Fibroblast of lung (primary cell): ENCODE measurements around the gene WNT10A. TPM values are rescaled to one million over a fixed set of nuclear protein-coding genes. Genes with fewer than 3 reads are reported as not detected.

Experiments used
- DNase-seq, 2 donors: peaks; one replicate each; pipeline versions ENCODE4 v3.0.0 to v3.0.0-alpha.2; 2010; ENCODE audit warnings: low read depth in 2 of 2
- H2AFZ ChIP-seq: 2 replicates; pipeline ENCODE4 v1.5.1; 2012; ENCODE audit warnings: low read length, control low read depth, inconsistent platforms
- H3K27ac ChIP-seq: 2 replicates; pipeline ENCODE4 v1.5.1; 2011; ENCODE audit warnings: low read length, control low read depth; ENCODE audit not compliant: insufficient read depth
- H3K27me3 ChIP-seq: 2 replicates; pipeline ENCODE4 v1.5.1; 2011; ENCODE audit warnings: mild to moderate bottlenecking, low read length; ENCODE audit not compliant: control insufficient read depth, insufficient read depth
- H3K36me3 ChIP-seq: 2 replicates; pipeline ENCODE4 v1.5.1; 2011; ENCODE audit warnings: low read length; ENCODE audit not compliant: control insufficient read depth, insufficient read depth
- H3K4me1 ChIP-seq: 2 replicates; pipeline ENCODE4 v1.5.1; 2011; ENCODE audit warnings: low read length; ENCODE audit not compliant: control insufficient read depth, insufficient read depth; ENCODE audit errors: extremely low read depth
- H3K4me2 ChIP-seq: 2 replicates; pipeline ENCODE4 v1.5.1; 2011; ENCODE audit warnings: low read length, control low read depth; ENCODE audit not compliant: insufficient read depth; ENCODE audit errors: extremely low read depth
- H3K4me3 ChIP-seq, 4 experiments: fragments of 200-600 bp in 1 of 4; sonication (generic) in 1 of 4; replicated peaks in 1 of 4; 2 replicates each; pipeline ENCODE4 v1.5.1; 2011 to 2016; ENCODE audit warnings: low read length in 4 of 4, low read depth in 3 of 4, mild to moderate bottlenecking in 3 of 4, control low read depth in 2 of 4, inconsistent platforms in 1 of 4, mixed read lengths in 1 of 4; ENCODE audit not compliant: insufficient read depth in 1 of 4; ENCODE audit errors: control extremely low read depth in 1 of 4
- H3K79me2 ChIP-seq: 2 replicates; pipeline ENCODE4 v1.5.1; 2012; ENCODE audit warnings: mild to moderate bottlenecking, low read length, inconsistent platforms; ENCODE audit not compliant: control insufficient read depth, insufficient read depth
- H3K9ac ChIP-seq: 2 replicates; pipeline ENCODE4 v1.5.1; 2011; ENCODE audit warnings: mild to moderate bottlenecking, low read length, control low read depth; ENCODE audit not compliant: insufficient read depth
- H3K9me3 ChIP-seq: 2 replicates; pipeline ENCODE4 v1.5.1; 2012; ENCODE audit warnings: low read depth, low read length; ENCODE audit not compliant: control insufficient read depth, insufficient read depth
- H4K20me1 ChIP-seq: 2 replicates; pipeline ENCODE4 v1.5.1; 2011; ENCODE audit warnings: low read length; ENCODE audit not compliant: control insufficient read depth, insufficient read depth; ENCODE audit errors: extremely low read depth
- EZH2 ChIP-seq: IDR thresholded peaks from 2 replicates; pipeline ENCODE4 v1.5.1; 2012; ENCODE audit warnings: low read length, control low read depth, mild to moderate bottlenecking; ENCODE audit errors: missing control alignments
- polyA plus RNA-seq, 2 donors: library from polyadenylated mRNA; depleted of rRNA in 1 of 2; stranded (reverse) in 1 of 2; unstranded in 1 of 2; fragments of >200 nt; gene quantifications; 2 replicates each; pipeline ENCODE4 v1.2.1, GENCODE V29; 2011 to 2012; ENCODE audit warnings: missing spikeins in 1 of 2
- total RNA-seq: library from RNA; depleted of rRNA; stranded (reverse); fragments of >200 nt; gene quantifications from 2 replicates; pipeline ENCODE4 v1.2.1, GENCODE V29; 2014
- TF ChIP-seq, protein P1 (sequence below), 2 donors: IDR thresholded peaks in 1 of 2; conservative IDR thresholded peaks in 1 of 2; 1 replicate in 1 of 2; 2 replicates in 1 of 2; pipeline ENCODE4 v1.5.1; 2011 to 2012; ENCODE audit warnings: low read length in 2 of 2, control low read depth in 1 of 2, inconsistent platforms in 1 of 2, low read depth in 1 of 2, mild to moderate bottlenecking in 1 of 2

WNT10A gene
- total and polyA plus RNA-seq, 2 donors (not counting 1 experiment from before 2014, with no cell fraction given) = not detected

GRCh38 chr2:218852911-218853667, 27.6 kb upstream of the WNT10A start:
- H3K9me3 ChIP-seq = no peaks in the 10 kb centered on the region

DNA sequence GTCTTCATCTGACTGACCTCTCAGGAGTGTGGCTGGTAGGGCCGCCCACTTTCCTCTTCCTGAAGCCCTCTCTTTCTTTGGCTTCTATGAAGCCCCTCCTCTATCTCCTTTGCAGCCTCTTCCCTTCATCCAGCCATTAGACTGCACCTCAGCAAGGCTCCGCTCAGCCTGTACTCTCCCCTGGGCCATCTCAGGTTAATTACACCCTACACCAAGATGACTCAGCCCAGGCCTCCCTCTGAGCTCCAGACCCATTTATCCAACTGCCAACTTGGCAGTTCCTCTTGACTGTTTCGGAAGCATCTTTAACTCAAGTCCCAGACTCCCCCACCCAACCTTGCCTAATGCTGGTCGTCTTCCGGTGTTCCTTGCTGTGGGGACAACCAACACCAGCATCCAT, 26.9 kb upstream of the WNT10A start:
- Histone ChIP-seq H3K4me1 (no peaks in the 10 kb centered on the region), H3K4me2 (no peak overlapping the region)
- peak in 1 of 2 donors; percentile 72 for DNase-seq

More at GRCh38 chr2:218852911-218853667, 27.6 kb upstream of the WNT10A start:
- H3K4me1 ChIP-seq = no peaks in the 10 kb centered on the region
- H2AFZ ChIP-seq = no peak overlapping the region
- H3K4me2 ChIP-seq = no peak overlapping the region
- DNase-seq = peak; percentile 54 to 62
- no peak overlapping the region for H3K9ac ChIP-seq
- H3K27ac ChIP-seq = no peak overlapping the region
- H3K36me3 ChIP-seq = no peaks in the 10 kb centered on the region
- no peaks in the 10 kb centered on the region for H3K79me2 ChIP-seq
- H4K20me1 ChIP-seq = no peaks in the 10 kb centered on the region
- TF ChIP-seq, protein P1, sequence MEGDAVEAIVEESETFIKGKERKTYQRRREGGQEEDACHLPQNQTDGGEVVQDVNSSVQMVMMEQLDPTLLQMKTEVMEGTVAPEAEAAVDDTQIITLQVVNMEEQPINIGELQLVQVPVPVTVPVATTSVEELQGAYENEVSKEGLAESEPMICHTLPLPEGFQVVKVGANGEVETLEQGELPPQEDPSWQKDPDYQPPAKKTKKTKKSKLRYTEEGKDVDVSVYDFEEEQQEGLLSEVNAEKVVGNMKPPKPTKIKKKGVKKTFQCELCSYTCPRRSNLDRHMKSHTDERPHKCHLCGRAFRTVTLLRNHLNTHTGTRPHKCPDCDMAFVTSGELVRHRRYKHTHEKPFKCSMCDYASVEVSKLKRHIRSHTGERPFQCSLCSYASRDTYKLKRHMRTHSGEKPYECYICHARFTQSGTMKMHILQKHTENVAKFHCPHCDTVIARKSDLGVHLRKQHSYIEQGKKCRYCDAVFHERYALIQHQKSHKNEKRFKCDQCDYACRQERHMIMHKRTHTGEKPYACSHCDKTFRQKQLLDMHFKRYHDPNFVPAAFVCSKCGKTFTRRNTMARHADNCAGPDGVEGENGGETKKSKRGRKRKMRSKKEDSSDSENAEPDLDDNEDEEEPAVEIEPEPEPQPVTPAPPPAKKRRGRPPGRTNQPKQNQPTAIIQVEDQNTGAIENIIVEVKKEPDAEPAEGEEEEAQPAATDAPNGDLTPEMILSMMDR (conservative IDR thresholded peaks at IDR 0.05 in 1 of 2, IDR thresholded peaks at IDR 0.05 in 1 of 2; ENCODE audit: low read depth in 1 of 2, low read length in 2 of 2) = peak; percentile 77 to 82
- no peak for TF ChIP-seq EZH2
- no peak overlapping the region for H3K4me3 ChIP-seq
- peaks cover 31% of the 10 kb centered on the region for H3K27me3 ChIP-seq

DNA sequence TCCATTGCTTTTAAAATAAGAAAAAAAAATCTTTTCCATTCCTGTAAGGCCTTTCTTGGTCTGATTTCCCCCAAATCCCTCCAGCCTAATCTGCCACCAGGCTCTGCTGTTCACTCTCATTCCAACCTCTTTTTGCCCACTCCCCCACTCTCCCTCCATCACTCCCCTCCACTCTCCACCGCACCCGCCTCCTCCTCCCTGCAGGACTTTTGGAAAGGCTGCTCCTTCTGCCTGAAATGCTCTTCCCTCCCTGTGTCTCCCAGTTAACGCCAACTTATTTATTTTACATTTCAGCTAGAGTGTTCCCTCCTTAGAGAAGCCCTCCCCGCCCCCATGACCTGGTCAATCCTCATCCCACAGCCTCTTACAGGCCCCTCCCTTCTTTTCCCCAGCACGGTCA, 25.8 kb upstream of the WNT10A start:
- H2AFZ ChIP-seq = no peak overlapping the region
- H3K4me2 ChIP-seq = no peak overlapping the region
- no peaks in the 10 kb centered on the region for H4K20me1 ChIP-seq
- H3K27ac ChIP-seq = no peak overlapping the region
- H3K4me3 ChIP-seq = no peak overlapping the region
- TF ChIP-seq, protein P1 (conservative IDR thresholded peaks at IDR 0.05 in 1 of 2, IDR thresholded peaks at IDR 0.05 in 1 of 2; ENCODE audit: low read depth in 1 of 2, low read length in 2 of 2) = no peak
- no peak for TF ChIP-seq EZH2
- no peaks in the 10 kb centered on the region for H3K79me2 ChIP-seq
- H3K4me1 ChIP-seq = no peaks in the 10 kb centered on the region
- DNase-seq = no peak
- H3K9me3 ChIP-seq = no peaks in the 10 kb centered on the region
- no peaks in the 10 kb centered on the region for H3K36me3 ChIP-seq
- peaks cover 46% of the 10 kb centered on the region for H3K27me3 ChIP-seq
- no peak overlapping the region for H3K9ac ChIP-seq

More for the DNA sequence above, 26.9 kb upstream of the WNT10A start:
- Histone ChIP-seq H3K36me3 (no peaks in the 10 kb centered on the region), H3K27me3 (peaks cover 38% of the 10 kb centered on the region), H2AFZ (no peak overlapping the region), H3K27ac (no peak overlapping the region), H3K4me3 (no peak overlapping the region), H3K79me2 (no peaks in the 10 kb centered on the region), H3K9me3 (no peaks in the 10 kb centered on the region), H4K20me1 (no peaks in the 10 kb centered on the region), H3K9ac (no peak overlapping the region)
- no peak for TF ChIP-seq EZH2
- TF ChIP-seq, protein P1 (conservative IDR thresholded peaks at IDR 0.05 in 1 of 2, IDR thresholded peaks at IDR 0.05 in 1 of 2; ENCODE audit: low read depth in 1 of 2, low read length in 2 of 2) = no peak
